Measurements from ENCODE around the gene PLD1. TPM values are rescaled to one million over a fixed set of nuclear protein-coding genes. Genes with fewer than 3 reads are reported as not detected.

The PLD1 gene
- total RNA-seq, 1 donor, result 18.1 TPM

DNA sequence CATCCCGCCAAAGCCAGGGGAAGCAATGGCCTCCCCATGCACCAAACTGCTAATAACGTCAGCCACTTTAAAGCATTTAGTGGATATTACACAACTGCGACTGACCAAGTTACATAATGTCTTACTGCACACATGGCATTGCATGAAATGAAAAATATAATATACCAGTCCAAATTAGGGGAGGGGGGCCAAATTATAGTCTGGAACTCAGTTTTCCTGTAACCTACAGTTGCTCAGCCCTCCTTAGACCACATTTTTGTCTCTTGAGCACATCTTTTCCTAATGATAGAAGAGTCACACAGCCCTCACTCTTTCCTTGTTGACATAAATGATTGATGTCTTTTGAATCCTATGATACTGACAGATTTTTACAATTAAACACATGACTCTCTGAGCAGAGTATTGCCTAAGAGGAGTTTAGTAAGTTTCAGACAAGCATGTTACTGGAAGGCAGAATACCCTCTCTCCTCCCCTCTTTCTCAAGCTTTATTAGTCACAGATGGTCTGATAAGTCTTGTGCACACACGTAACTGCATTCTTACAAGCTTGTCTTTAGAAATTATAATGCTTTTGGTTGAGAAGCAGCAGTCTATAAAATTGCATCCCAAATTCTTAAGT is 1.1 kb upstream of the PLD1 start:
- Histone ChIP-seq H4K20me1 (ENCODE audit: insufficient read depth, low read length) (no peaks in the 10 kb centered on the region), H3K27ac (ENCODE audit: low read depth, low read length) (peak overlapping the region; percentile 100), H3K4me2 (ENCODE audit: insufficient read depth, low read length) (peak overlapping the region; percentile 95), H3K4me1 (ENCODE audit: insufficient read depth, low read length) (peaks cover 54% of the 10 kb centered on the region), H3K36me3 (ENCODE audit: insufficient read depth, low read length) (no peaks in the 10 kb centered on the region), H3K79me2 (ENCODE audit: insufficient read depth, low read length) (peaks cover 7% of the 10 kb centered on the region), H3K27me3 (ENCODE audit: insufficient read depth, low read length) (no peaks in the 10 kb centered on the region), H2AFZ (ENCODE audit: low read length) (no peak overlapping the region), H3K9me3 (ENCODE audit: low read depth, low read length) (no peaks in the 10 kb centered on the region), H3K4me3 (ENCODE audit: insufficient read depth, low read length) (peak overlapping the region; percentile 72)
- TF ChIP-seq, protein P1, sequence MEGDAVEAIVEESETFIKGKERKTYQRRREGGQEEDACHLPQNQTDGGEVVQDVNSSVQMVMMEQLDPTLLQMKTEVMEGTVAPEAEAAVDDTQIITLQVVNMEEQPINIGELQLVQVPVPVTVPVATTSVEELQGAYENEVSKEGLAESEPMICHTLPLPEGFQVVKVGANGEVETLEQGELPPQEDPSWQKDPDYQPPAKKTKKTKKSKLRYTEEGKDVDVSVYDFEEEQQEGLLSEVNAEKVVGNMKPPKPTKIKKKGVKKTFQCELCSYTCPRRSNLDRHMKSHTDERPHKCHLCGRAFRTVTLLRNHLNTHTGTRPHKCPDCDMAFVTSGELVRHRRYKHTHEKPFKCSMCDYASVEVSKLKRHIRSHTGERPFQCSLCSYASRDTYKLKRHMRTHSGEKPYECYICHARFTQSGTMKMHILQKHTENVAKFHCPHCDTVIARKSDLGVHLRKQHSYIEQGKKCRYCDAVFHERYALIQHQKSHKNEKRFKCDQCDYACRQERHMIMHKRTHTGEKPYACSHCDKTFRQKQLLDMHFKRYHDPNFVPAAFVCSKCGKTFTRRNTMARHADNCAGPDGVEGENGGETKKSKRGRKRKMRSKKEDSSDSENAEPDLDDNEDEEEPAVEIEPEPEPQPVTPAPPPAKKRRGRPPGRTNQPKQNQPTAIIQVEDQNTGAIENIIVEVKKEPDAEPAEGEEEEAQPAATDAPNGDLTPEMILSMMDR (IDR thresholded peaks at IDR 0.05; ENCODE audit: extremely low read depth, low read depth, low read length), result no peak
- DNase-seq (ENCODE audit: insufficient read length, low spot score, missing footprints), result peak; percentile 88

DNA sequence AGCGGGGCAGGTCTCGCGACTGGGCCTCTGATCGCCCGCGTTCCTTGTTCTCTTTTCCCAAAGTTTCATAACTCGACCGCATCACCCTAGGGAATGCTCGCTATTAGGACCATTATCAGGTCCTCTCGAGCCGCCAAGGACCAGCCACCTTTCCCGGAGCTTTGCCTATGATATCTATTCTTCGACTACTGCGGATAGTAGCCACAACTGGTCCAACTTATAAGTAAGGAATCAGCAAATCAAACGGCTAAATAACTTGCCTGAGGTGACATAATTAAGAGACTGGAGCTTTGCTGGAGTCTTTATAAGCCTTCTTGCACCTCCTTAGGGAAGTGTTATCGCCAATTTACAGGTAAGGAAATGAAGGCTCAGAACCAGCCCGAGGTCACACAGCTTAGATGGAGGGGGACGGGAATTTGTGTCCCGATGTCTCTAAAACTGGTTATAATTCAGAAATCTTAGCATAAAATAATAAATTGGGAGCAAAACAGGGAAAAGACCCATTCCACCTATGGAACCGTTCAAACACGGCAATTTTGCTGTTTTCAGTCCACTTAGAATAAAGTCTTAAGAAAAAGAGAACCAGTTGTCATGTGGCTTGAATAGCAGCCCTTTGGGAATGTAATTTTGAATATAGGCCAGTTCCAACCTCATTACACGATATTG is 479 bp upstream of the PLD1 start:
- peak; percentile 46 for DNase-seq (ENCODE audit: insufficient read length, low spot score, missing footprints)
- Histone ChIP-seq H3K9me3 (ENCODE audit: low read depth, low read length) (no peaks in the 10 kb centered on the region), H4K20me1 (ENCODE audit: insufficient read depth, low read length) (no peaks in the 10 kb centered on the region), H3K27me3 (ENCODE audit: insufficient read depth, low read length) (no peaks in the 10 kb centered on the region), H3K79me2 (ENCODE audit: insufficient read depth, low read length) (peaks cover 7% of the 10 kb centered on the region), H3K4me3 (ENCODE audit: insufficient read depth, low read length) (peak overlapping the region; percentile 72), H3K27ac (ENCODE audit: low read depth, low read length) (peak overlapping the region; percentile 100), H3K4me2 (ENCODE audit: insufficient read depth, low read length) (peak overlapping the region; percentile 95), H2AFZ (ENCODE audit: low read length) (no peak overlapping the region), H3K4me1 (ENCODE audit: insufficient read depth, low read length) (peaks cover 54% of the 10 kb centered on the region), H3K36me3 (ENCODE audit: insufficient read depth, low read length) (no peaks in the 10 kb centered on the region)
- TF ChIP-seq, protein P1 (IDR thresholded peaks at IDR 0.05; ENCODE audit: extremely low read depth, low read depth, low read length), result no peak

- Histone ChIP-seq H3K9me3 (ENCODE audit: low read depth, low read length) (no peaks in the 10 kb centered on the region), H4K20me1 (ENCODE audit: insufficient read depth, low read length) (no peaks in the 10 kb centered on the region), H2AFZ (ENCODE audit: low read length) (peak overlapping the region; percentile 17), H3K27me3 (ENCODE audit: insufficient read depth, low read length) (no peaks in the 10 kb centered on the region), H3K4me2 (ENCODE audit: insufficient read depth, low read length) (peak overlapping the region; percentile 95), H3K4me3 (ENCODE audit: insufficient read depth, low read length) (peak overlapping the region; percentile 72), H3K36me3 (ENCODE audit: insufficient read depth, low read length) (no peaks in the 10 kb centered on the region), H3K4me1 (ENCODE audit: insufficient read depth, low read length) (peaks cover 62% of the 10 kb centered on the region), H3K27ac (ENCODE audit: low read depth, low read length) (peak overlapping the region; percentile 100), H3K79me2 (ENCODE audit: insufficient read depth, low read length) (peaks cover 9% of the 10 kb centered on the region)
- no peak for DNase-seq (ENCODE audit: insufficient read length, low spot score, missing footprints)
- TF ChIP-seq, protein P1 (IDR thresholded peaks at IDR 0.05; ENCODE audit: extremely low read depth, low read depth, low read length), result no peak
Measured at GRCh38 chr3:171809611-171809860, 747 bp downstream of the PLD1 start.

GRCh38 chr3:171807806-171808205 is 2.5 kb downstream of the PLD1 start:
- H3K27ac ChIP-seq (ENCODE audit: low read depth, low read length), result no peak overlapping the region
- H3K4me1 ChIP-seq (ENCODE audit: insufficient read depth, low read length), result peaks cover 54% of the 10 kb centered on the region

More at GRCh38 chr3:171807806-171808205, 2.5 kb downstream of the PLD1 start:
- Histone ChIP-seq H3K27me3 (ENCODE audit: insufficient read depth, low read length) (no peaks in the 10 kb centered on the region), H4K20me1 (ENCODE audit: insufficient read depth, low read length) (no peaks in the 10 kb centered on the region), H2AFZ (ENCODE audit: low read length) (no peak overlapping the region), H3K4me3 (ENCODE audit: insufficient read depth, low read length) (no peak overlapping the region), H3K79me2 (ENCODE audit: insufficient read depth, low read length) (peaks cover 14% of the 10 kb centered on the region), H3K4me2 (ENCODE audit: insufficient read depth, low read length) (no peak overlapping the region), H3K9me3 (ENCODE audit: low read depth, low read length) (no peaks in the 10 kb centered on the region), H3K36me3 (ENCODE audit: insufficient read depth, low read length) (no peaks in the 10 kb centered on the region)
- DNase-seq (ENCODE audit: insufficient read length, low spot score, missing footprints), result no peak
- TF ChIP-seq, protein P1 (IDR thresholded peaks at IDR 0.05; ENCODE audit: extremely low read depth, low read depth, low read length), result no peak

All from osteoblast (primary cell).